Measurements from ENCODE around the gene FKBP14.

Gene FKBP14

DNA sequence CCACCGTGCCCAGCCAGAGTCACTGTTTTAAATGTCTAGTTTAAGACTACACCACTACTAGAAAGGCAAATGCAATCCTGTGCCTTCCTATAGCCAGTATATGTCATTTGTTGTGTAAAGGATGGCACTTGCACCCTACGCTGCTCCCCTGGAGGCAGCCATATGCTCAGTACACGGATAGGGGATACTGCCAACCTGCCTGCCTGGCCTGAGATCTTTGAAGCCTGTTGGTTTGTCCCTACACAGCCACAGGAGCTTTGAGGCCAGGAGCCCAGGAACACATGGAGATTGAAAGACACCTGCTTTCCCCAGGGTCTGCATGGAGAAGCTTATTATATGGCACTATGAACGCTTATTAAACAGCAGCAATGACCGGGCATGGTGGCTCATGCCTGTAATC, 34.6 kb downstream of the FKBP14 start:
- Histone ChIP-seq H3K27ac (ENCODE audit: low read depth, low read length) (no peak overlapping the region), H3K36me3 (ENCODE audit: control insufficient read depth, low read length) (no peaks in the 10 kb centered on the region), H3K79me2 (ENCODE audit: control insufficient read depth, low read length) (peaks cover 32% of the 10 kb centered on the region), H3K27me3 (ENCODE audit: control insufficient read depth, low read length) (no peaks in the 10 kb centered on the region), H3K9me2 (replicated peaks; ENCODE audit: control insufficient read depth, low read length) (no peaks in the 10 kb centered on the region), H3K4me1 (ENCODE audit: control insufficient read depth, low read length) (peaks cover 26% of the 10 kb centered on the region), H3K4me3 (ENCODE audit: low read length) (no peak overlapping the region), H4K20me1 (ENCODE audit: control insufficient read depth, insufficient read depth, low read depth, low read length) (no peaks in the 10 kb centered on the region), H3F3A (ENCODE audit: control insufficient read depth, insufficient read depth) (peaks cover 21% of the 10 kb centered on the region), H3K4me2 (ENCODE audit: low read length) (no peak overlapping the region), H3K9me3 (ENCODE audit: control insufficient read depth, insufficient read depth, low read length) (peaks cover 7% of the 10 kb centered on the region; the same call in 1 of the 2 replicates)
- TF ChIP-seq EZH2phosphoT487 (IDR thresholded peaks at IDR 0.05; ENCODE audit: borderline replicate concordance, low read length): no peak
- TF ChIP-seq, protein P1, sequence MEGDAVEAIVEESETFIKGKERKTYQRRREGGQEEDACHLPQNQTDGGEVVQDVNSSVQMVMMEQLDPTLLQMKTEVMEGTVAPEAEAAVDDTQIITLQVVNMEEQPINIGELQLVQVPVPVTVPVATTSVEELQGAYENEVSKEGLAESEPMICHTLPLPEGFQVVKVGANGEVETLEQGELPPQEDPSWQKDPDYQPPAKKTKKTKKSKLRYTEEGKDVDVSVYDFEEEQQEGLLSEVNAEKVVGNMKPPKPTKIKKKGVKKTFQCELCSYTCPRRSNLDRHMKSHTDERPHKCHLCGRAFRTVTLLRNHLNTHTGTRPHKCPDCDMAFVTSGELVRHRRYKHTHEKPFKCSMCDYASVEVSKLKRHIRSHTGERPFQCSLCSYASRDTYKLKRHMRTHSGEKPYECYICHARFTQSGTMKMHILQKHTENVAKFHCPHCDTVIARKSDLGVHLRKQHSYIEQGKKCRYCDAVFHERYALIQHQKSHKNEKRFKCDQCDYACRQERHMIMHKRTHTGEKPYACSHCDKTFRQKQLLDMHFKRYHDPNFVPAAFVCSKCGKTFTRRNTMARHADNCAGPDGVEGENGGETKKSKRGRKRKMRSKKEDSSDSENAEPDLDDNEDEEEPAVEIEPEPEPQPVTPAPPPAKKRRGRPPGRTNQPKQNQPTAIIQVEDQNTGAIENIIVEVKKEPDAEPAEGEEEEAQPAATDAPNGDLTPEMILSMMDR (IDR thresholded peaks at IDR 0.05; ENCODE audit: low read depth, low read length, poor library complexity, severe bottlenecking): no peak

DNA sequence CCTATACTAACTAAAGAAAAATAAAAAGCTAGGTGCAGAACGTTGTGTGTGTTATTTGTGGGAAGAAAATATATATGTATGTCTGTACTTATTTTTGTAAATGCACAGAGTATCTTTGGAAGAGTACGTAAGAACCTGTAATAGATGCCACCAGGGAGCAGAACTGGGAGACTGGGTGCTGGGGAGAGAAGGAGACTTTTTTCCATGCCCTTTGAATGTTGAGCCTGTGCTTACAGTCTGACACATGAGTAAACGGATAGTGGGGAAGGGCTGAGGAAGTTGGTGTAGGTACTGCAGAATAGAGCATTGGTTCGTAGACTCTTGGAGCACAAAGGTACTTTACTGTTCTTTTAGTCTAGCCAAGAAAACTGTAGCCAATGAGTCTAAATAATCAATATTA, 35.6 kb downstream of the FKBP14 start:
- Histone ChIP-seq H3K79me2 (ENCODE audit: control insufficient read depth, low read length) (peaks cover 40% of the 10 kb centered on the region), H3K4me2 (ENCODE audit: low read length) (no peak overlapping the region), H3K4me1 (ENCODE audit: control insufficient read depth, low read length) (peaks cover 35% of the 10 kb centered on the region), H3K27me3 (ENCODE audit: control insufficient read depth, low read length) (no peaks in the 10 kb centered on the region), H3K27ac (ENCODE audit: low read depth, low read length) (no peak overlapping the region), H3K9me2 (replicated peaks; ENCODE audit: control insufficient read depth, low read length) (no peaks in the 10 kb centered on the region), H3K36me3 (ENCODE audit: control insufficient read depth, low read length) (no peaks in the 10 kb centered on the region), H3K9me3 (ENCODE audit: control insufficient read depth, insufficient read depth, low read length) (0 out of 2 replicates have a peak, but pooled peaks cover 3% of the 10 kb centered on the region), H4K20me1 (ENCODE audit: control insufficient read depth, insufficient read depth, low read depth, low read length) (no peaks in the 10 kb centered on the region), H3F3A (ENCODE audit: control insufficient read depth, insufficient read depth) (peaks cover 28% of the 10 kb centered on the region), H3K4me3 (ENCODE audit: low read length) (no peak overlapping the region)
- TF ChIP-seq EZH2phosphoT487 (IDR thresholded peaks at IDR 0.05; ENCODE audit: borderline replicate concordance, low read length): no peak
- TF ChIP-seq, protein P1 (IDR thresholded peaks at IDR 0.05; ENCODE audit: low read depth, low read length, poor library complexity, severe bottlenecking): no peak

DNA sequence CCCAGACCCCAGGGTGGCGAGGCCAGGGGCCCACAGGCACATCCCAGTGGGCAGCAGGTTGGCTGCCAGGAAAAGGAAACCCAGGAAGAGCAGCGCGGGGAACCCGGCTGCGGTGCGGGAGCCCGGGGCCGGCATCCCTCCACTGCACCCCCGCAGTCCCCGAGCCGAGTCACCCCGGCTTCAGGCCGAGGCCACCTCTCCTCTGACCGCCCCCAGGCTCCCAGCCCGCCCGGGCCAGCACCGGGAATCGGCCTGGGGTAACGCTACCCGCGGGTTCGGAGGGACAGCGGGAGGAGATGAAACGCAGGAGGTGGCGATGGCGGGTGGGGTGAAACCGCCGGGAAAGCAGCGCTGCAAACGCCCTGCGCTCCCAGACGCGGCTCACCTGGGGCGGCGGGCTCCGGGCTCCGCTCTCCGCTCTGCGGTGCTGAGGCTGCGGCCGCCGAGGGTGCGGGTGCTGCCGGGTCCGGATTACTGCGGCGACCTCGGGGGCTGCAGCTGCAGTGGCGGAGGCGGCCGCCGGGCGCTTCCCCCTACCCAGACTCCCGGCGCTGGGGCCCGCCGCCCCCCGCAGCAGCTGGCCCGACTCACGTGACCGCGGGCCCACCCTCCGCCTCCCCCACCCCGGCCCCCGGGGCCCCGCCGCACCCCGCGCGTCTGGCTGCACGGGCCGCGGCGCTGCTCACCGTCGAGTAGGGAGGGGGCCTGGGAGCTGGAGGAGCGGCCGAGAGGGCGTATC, 37.1 kb downstream of the FKBP14 start, which contains the start of gene SCRN1:
TSS of gene SCRN1 (minus strand) at position 545 of the 739 bp plus-strand sequence. CDS start 20,734 bp downstream, outside the sequence.
- Histone ChIP-seq H3K4me2 (ENCODE audit: low read length) (peak within 1 kb of the TSS; percentile 70), H3K9me3 (ENCODE audit: control insufficient read depth, insufficient read depth, low read length) (0 out of 2 replicates have a peak, but pooled peaks cover 3% of the 10 kb centered on the region), H3K27ac (ENCODE audit: low read depth, low read length) (peak within 1 kb of the TSS; percentile 71), H3K9me2 (replicated peaks; ENCODE audit: control insufficient read depth, low read length) (no peaks in the 10 kb centered on the region), H3K36me3 (ENCODE audit: control insufficient read depth, low read length) (no peaks in the 10 kb centered on the region), H3K79me2 (ENCODE audit: control insufficient read depth, low read length) (peaks cover 54% of the 10 kb centered on the region), H3K4me3 (ENCODE audit: low read length) (peak within 1 kb of the TSS; percentile 94), H3K4me1 (ENCODE audit: control insufficient read depth, low read length) (peaks cover 47% of the 10 kb centered on the region), H3K27me3 (ENCODE audit: control insufficient read depth, low read length) (no peaks in the 10 kb centered on the region), H3F3A (ENCODE audit: control insufficient read depth, insufficient read depth) (peaks cover 34% of the 10 kb centered on the region), H4K20me1 (ENCODE audit: control insufficient read depth, insufficient read depth, low read depth, low read length) (no peaks in the 10 kb centered on the region)
- TF ChIP-seq, protein P1 (IDR thresholded peaks at IDR 0.05; ENCODE audit: low read depth, low read length, poor library complexity, severe bottlenecking): no peak
- TF ChIP-seq EZH2phosphoT487 (IDR thresholded peaks at IDR 0.05; ENCODE audit: borderline replicate concordance, low read length): 0 out of 2 replicates have a peak, but pooled peaks have one; percentile 42
